ENCODE results near the gene NLRC5. TPM values are rescaled to one million over a fixed set of nuclear protein-coding genes. Genes with fewer than 3 reads are reported as not detected.
"Not testable (repeated sequence)": the region's sequence is repeated elsewhere in the genome, so short reads cannot be mapped to it uniquely, and the experiment has no call there.

The NLRC5 gene
- total and polyA plus RNA-seq, 7 experiments from 2014 or later, result 76.0 to 615 (median 392) TPM

DNA sequence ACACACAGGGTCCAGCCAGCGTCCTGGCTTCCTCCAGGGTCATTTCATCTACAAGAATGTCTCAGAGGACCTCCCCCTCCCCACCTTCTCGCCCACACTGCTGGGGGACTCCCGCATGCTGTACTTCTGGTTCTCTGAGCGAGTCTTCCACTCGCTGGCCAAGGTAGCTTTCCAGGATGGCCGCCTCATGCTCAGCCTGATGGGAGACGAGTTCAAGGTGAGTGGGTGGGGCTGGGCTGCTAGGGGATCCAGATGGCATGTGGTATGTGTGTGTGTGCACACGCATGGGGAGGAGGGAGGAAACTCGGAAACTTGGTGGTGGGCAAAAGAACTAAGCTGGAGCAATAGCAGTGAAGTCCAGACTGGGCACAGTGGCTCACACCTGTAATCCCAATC lies 16.1 kb upstream of the NLRC5 start:
- peak overlapping the region in 2 of 9 donors; percentile 58 to 84 for H3K27ac Mint-ChIP-seq
- intact Hi-C loops (cut with micrococcal nuclease), result no loop called here
- Histone ChIP-seq H3K36me3 (ENCODE audit: control insufficient read depth in 2 of 3, insufficient read depth in 3 of 3, low read length in 3 of 3) (no peaks in the 10 kb centered on the region), H3K27ac (ENCODE audit: low read depth, low read length) (no peak overlapping the region), H3K4me3 (ENCODE audit: low read length) (no peak overlapping the region), H3K27me3 (ENCODE audit: control insufficient read depth in 2 of 2, insufficient read depth in 2 of 2, low read length in 2 of 2) (no peaks in the 10 kb centered on the region), H3K4me1 (ENCODE audit: control insufficient read depth in 2 of 2, insufficient read depth in 2 of 2, low read length in 2 of 2) (peaks cover 9 to 16% of the 10 kb centered on the region in 2 donors), H3K9me3 (ENCODE audit: control insufficient read depth in 2 of 3, low read length in 3 of 3) (no peaks in the 10 kb centered on the region)
- H3K9me3 Mint-ChIP-seq, result peaks cover 0 to 1% (median 0%) of the 10 kb centered on the region in 11 donors
- ChIA-PET CTCF (interaction anchor here (1.2 to 1.6 kb wide), 2 partner anchors 10 to 11 kb away, joined by 5 to 6 read pairs; no protein-coding TSS in a partner anchor), POLR2A (interaction anchor here (0.7 to 4.3 kb wide), 3 partner anchors 9 to 103 kb away, joined by 3 to 26 read pairs (median 3); partner anchors contain the start of gene NLRC5)
- H3K36me3 Mint-ChIP-seq, result peaks cover 0 to 4% (median 0%) of the 10 kb centered on the region in 5 donors
- peaks cover 19 to 48% (median 44%) of the 10 kb centered on the region in 7 donors for H3K4me1 Mint-ChIP-seq
- H3K4me3 Mint-ChIP-seq, result peak overlapping the region in 1 of 10 donors; percentile 23
- no peaks in the 10 kb centered on the region for H3K27me3 Mint-ChIP-seq
- DNase-seq, result no peak
- no peak for ATAC-seq

DNA sequence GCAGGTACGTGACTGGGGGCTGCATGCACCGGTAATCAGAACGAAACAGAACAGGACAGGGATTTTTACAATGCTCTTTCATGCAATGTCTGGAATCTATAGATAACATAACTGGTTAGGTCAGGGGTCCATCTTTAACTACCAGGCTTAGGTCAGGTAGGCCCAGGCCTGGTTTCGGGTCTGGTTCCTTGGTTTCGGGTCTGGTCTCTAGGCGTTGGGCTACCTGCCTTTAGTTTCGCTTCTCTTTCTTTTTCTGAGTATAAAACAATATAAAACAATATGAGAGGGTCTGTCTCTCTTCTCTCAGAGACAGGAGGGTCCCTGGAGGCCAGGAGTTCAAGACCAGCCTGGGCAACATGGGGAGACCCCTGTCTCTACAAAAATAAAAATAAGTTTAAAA lies 15.5 kb upstream of the NLRC5 start:
- intact Hi-C loops (cut with micrococcal nuclease); H3K9me3 ChIP-seq (ENCODE audit: control insufficient read depth in 2 of 3, low read length in 3 of 3); H3K9me3 Mint-ChIP-seq; H3K27ac ChIP-seq (ENCODE audit: low read depth, low read length); ATAC-seq; H3K36me3 Mint-ChIP-seq; H3K27me3 ChIP-seq (ENCODE audit: control insufficient read depth in 2 of 2, insufficient read depth in 2 of 2, low read length in 2 of 2); H3K4me3 ChIP-seq (ENCODE audit: low read length); H3K27me3 Mint-ChIP-seq; H3K36me3 ChIP-seq (ENCODE audit: control insufficient read depth in 2 of 3, insufficient read depth in 3 of 3, low read length in 3 of 3); DNase-seq: not testable (repeated sequence)
- POLR2A ChIA-PET, result interaction anchor here (1.1 kb wide), 1 partner anchor 9 kb away, joined by 3 read pairs; no protein-coding TSS in a partner anchor
- H3K4me1 ChIP-seq (ENCODE audit: control insufficient read depth in 2 of 2, insufficient read depth in 2 of 2, low read length in 2 of 2), result peaks cover 9 to 16% of the 10 kb centered on the region in 2 donors
- peak overlapping the region in 3 of 10 donors; percentile 13 to 36 (median 23) for H3K4me3 Mint-ChIP-seq
- peaks cover 19 to 48% (median 43%) of the 10 kb centered on the region in 7 donors for H3K4me1 Mint-ChIP-seq
- H3K27ac Mint-ChIP-seq, result peak overlapping the region in 5 of 9 donors; percentile 2 to 84 (median 58)
- CTCF ChIA-PET, result interaction anchor here (1.6 kb wide), 1 partner anchor 10 kb away, joined by 5 read pairs; no protein-coding TSS in a partner anchor

DNA sequence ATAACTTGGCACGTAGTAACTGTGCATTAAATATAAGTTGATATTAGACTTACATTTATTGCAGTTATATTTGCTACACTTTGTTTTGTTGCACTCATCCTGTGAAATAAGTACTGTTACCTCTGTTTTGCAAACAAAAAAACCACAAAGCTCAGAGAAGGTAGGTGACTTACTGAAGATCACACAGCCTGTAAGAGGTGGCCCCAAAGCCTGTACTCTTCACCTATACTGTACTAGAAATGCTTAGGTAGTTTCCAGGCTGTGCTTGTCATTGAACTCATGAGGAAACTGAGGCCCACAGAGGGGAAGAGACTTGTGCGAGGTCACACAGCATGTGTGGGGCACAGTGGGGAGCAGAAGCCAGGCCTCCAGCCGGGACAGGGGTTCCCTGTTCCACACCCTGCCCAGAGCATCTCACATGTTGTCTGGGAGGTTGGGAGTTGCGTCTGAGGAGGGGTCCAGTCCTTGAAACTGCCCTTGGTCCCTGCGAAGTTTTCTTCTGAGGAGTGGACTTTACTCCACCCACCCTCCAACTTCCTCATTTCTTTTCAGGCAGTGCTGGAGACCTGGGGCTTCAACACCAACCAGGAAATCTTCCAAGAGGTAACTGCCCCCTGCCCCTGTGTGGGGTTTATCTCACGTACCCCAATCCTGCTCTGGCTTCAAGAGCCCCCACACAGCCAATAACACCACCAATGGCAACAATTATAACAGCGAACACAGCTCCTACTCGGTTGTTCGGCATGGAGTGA lies 14.6 kb upstream of the NLRC5 start:
- Mint-ChIP-seq H3K27ac (peak overlapping the region in 4 of 9 donors; percentile 38 to 84 (median 64)), H3K9me3 (peaks cover 0 to 1% (median 0%) of the 10 kb centered on the region in 11 donors), H3K4me3 (peak overlapping the region in 3 of 10 donors; percentile 12 to 36 (median 26)), H3K27me3 (no peaks in the 10 kb centered on the region), H3K36me3 (peaks cover 0 to 4% (median 0%) of the 10 kb centered on the region in 5 donors), H3K4me1 (peaks cover 19 to 48% (median 43%) of the 10 kb centered on the region in 7 donors)
- H3K27ac ChIP-seq (ENCODE audit: low read depth, low read length), result no peak overlapping the region
- POLR2A ChIA-PET, result interaction anchor here (1.1 to 2.2 kb wide), 4 partner anchors 8 to 58 kb away, joined by 3 to 6 read pairs (median 4); partner anchors contain the start of gene NLRC5
- CTCF ChIA-PET, result interaction anchor here (0.8 to 1.1 kb wide), 3 partner anchors 10 to 15 kb away, joined by 3 read pairs; partner anchors contain the start of gene NLRC5
- peaks cover 9 to 16% of the 10 kb centered on the region in 2 donors for H3K4me1 ChIP-seq (ENCODE audit: control insufficient read depth in 2 of 2, insufficient read depth in 2 of 2, low read length in 2 of 2)
- DNase-seq (no peak), ATAC-seq (peak; percentile 41)
- no peaks in the 10 kb centered on the region for H3K27me3 ChIP-seq (ENCODE audit: control insufficient read depth in 2 of 2, insufficient read depth in 2 of 2, low read length in 2 of 2)
- intact Hi-C loops (cut with micrococcal nuclease), result no loop called here
- H3K4me3 ChIP-seq (ENCODE audit: low read length), result no peak overlapping the region
- no peaks in the 10 kb centered on the region for H3K9me3 ChIP-seq (ENCODE audit: control insufficient read depth in 2 of 3, low read length in 3 of 3)
- no peaks in the 10 kb centered on the region for H3K36me3 ChIP-seq (ENCODE audit: control insufficient read depth in 2 of 3, insufficient read depth in 3 of 3, low read length in 3 of 3)

DNA sequence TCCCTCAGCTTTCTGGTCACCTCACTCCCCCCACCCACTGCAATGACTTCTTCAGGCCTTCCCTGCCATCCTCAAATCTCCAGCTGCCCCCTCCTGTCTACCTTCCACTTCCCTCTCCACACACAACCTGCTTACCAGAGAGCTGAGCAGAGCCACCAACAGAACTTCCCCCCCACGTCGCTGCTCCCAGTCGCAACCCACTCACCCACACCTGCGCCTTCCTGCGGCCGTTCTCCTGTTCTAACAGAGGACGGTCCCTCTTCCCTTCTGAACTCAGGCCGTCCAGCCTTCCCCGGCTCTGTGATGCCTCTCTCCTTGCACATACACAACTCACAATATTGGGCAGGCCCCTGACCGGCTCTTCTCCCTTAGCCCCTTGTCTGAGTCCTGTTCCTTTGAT lies 13.6 kb upstream of the NLRC5 start:
- Histone ChIP-seq H3K36me3 (ENCODE audit: control insufficient read depth in 2 of 3, insufficient read depth in 3 of 3, low read length in 3 of 3) (no peaks in the 10 kb centered on the region), H3K27ac (ENCODE audit: low read depth, low read length) (no peak overlapping the region), H3K9me3 (ENCODE audit: control insufficient read depth in 2 of 3, low read length in 3 of 3) (no peaks in the 10 kb centered on the region), H3K4me3 (ENCODE audit: low read length) (no peak overlapping the region), H3K4me1 (ENCODE audit: control insufficient read depth in 2 of 2, insufficient read depth in 2 of 2, low read length in 2 of 2) (peaks cover 9 to 16% of the 10 kb centered on the region in 2 donors), H3K27me3 (ENCODE audit: control insufficient read depth in 2 of 2, insufficient read depth in 2 of 2, low read length in 2 of 2) (no peaks in the 10 kb centered on the region)
- Mint-ChIP-seq H3K27me3 (no peaks in the 10 kb centered on the region), H3K4me3 (peak overlapping the region in 6 of 10 donors; percentile 13 to 66 (median 51)), H3K27ac (peak overlapping the region in 8 of 9 donors; percentile 41 to 70 (median 56)), H3K9me3 (peaks cover 0 to 1% (median 0%) of the 10 kb centered on the region in 11 donors), H3K36me3 (peaks cover 0 to 4% (median 0%) of the 10 kb centered on the region in 5 donors), H3K4me1 (peaks cover 19 to 58% (median 50%) of the 10 kb centered on the region in 7 donors)
- ATAC-seq (no peak), DNase-seq (no peak)
- CTCF ChIA-PET, result interaction anchor here (0.8 to 1.1 kb wide), 3 partner anchors 9 to 14 kb away, joined by 3 read pairs; partner anchors contain the start of gene NLRC5
- POLR2A ChIA-PET, result interaction anchor here (1.1 to 2.2 kb wide), 5 partner anchors 10 to 57 kb away, joined by 3 to 6 read pairs (median 3); partner anchors contain the start of gene NLRC5
- intact Hi-C loops (cut with micrococcal nuclease), result no loop called here

DNA sequence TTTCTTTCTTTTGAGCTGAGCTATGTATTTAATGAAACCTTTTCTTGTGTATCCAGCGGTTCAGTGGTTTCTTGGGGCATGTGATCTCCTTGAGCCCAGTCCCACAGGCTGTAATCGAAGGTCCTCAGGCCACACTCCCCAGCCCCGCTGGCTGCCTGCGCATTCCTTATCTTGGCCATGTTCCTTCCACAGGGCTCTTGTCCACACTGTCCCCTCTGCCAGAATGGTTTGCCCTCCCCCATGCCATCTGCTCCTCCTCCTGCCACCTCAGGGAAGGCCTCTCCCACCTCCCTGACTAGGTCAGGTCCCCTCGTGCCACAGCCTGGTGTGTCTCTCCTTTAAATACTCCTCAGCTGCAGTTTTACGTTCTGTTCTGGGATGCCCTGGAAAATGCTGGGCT lies 12.1 kb upstream of the NLRC5 start:
- H3K27me3 Mint-ChIP-seq, result no peaks in the 10 kb centered on the region
- no peak overlapping the region for H3K4me3 ChIP-seq (ENCODE audit: low read length)
- H3K27ac Mint-ChIP-seq, result peak overlapping the region in 4 of 9 donors; percentile 15 to 86 (median 74)
- no peaks in the 10 kb centered on the region for H3K27me3 ChIP-seq (ENCODE audit: control insufficient read depth in 2 of 2, insufficient read depth in 2 of 2, low read length in 2 of 2)
- DNase-seq (no peak), ATAC-seq (no peak)
- intact Hi-C loops (cut with micrococcal nuclease), result no loop called here
- peaks cover 32 to 66% (median 59%) of the 10 kb centered on the region in 7 donors for H3K4me1 Mint-ChIP-seq
- H3K9me3 Mint-ChIP-seq, result peaks cover 0 to 1% (median 0%) of the 10 kb centered on the region in 11 donors
- H3K9me3 ChIP-seq (ENCODE audit: control insufficient read depth in 2 of 3, low read length in 3 of 3), result no peaks in the 10 kb centered on the region
- H3K4me3 Mint-ChIP-seq, result peak overlapping the region in 1 of 10 donors; percentile 42
- ChIA-PET CTCF (interaction anchor here (1.0 to 2.3 kb wide), 2 partner anchors 9 to 13 kb away, joined by 3 to 5 read pairs; no protein-coding TSS in a partner anchor), POLR2A (interaction anchor here (1.3 to 2.6 kb wide), 3 partner anchors 8 to 11 kb away, joined by 3 to 14 read pairs (median 3); partner anchors contain the start of gene NLRC5)
- peaks cover 14 to 16% of the 10 kb centered on the region in 2 donors for H3K4me1 ChIP-seq (ENCODE audit: control insufficient read depth in 2 of 2, insufficient read depth in 2 of 2, low read length in 2 of 2)
- peaks cover 0 to 12% (median 5%) of the 10 kb centered on the region in 5 donors for H3K36me3 Mint-ChIP-seq
- no peak overlapping the region for H3K27ac ChIP-seq (ENCODE audit: low read depth, low read length)
- peaks cover 0 to 7% (median 0%) of the 10 kb centered on the region in 3 experiments for H3K36me3 ChIP-seq (ENCODE audit: control insufficient read depth in 2 of 3, insufficient read depth in 3 of 3, low read length in 3 of 3)

- no peaks in the 10 kb centered on the region for H3K27me3 Mint-ChIP-seq
- Histone ChIP-seq H3K36me3 (ENCODE audit: control insufficient read depth in 2 of 3, insufficient read depth in 3 of 3, low read length in 3 of 3) (peaks cover 0 to 9% (median 0%) of the 10 kb centered on the region in 3 experiments), H3K4me3 (ENCODE audit: low read length) (no peak overlapping the region), H3K9me3 (ENCODE audit: control insufficient read depth in 2 of 3, low read length in 3 of 3) (no peaks in the 10 kb centered on the region), H3K27me3 (ENCODE audit: control insufficient read depth in 2 of 2, insufficient read depth in 2 of 2, low read length in 2 of 2) (no peaks in the 10 kb centered on the region), H3K27ac (ENCODE audit: low read depth, low read length) (no peak overlapping the region), H3K4me1 (ENCODE audit: control insufficient read depth in 2 of 2, insufficient read depth in 2 of 2, low read length in 2 of 2) (peaks cover 12 to 21% of the 10 kb centered on the region in 2 donors)
- H3K4me3 Mint-ChIP-seq, result no peak overlapping the region
- ATAC-seq (no peak), DNase-seq (no peak)
- H3K36me3 Mint-ChIP-seq, result peaks cover 0 to 18% (median 5%) of the 10 kb centered on the region in 5 donors
- H3K4me1 Mint-ChIP-seq, result peaks cover 39 to 71% (median 66%) of the 10 kb centered on the region in 7 donors
- H3K27ac Mint-ChIP-seq, result peak overlapping the region in 4 of 9 donors; percentile 42 to 86 (median 61)
- ChIA-PET POLR2A (interaction anchor here (1.3 to 2.6 kb wide), 2 partner anchors 10 to 12 kb away, joined by 3 to 14 read pairs; partner anchors contain the start of gene NLRC5), CTCF (interaction anchor here (2.3 kb wide), 1 partner anchor 13 kb away, joined by 5 read pairs; no protein-coding TSS in a partner anchor)
- intact Hi-C loops (cut with micrococcal nuclease), result no loop called here
- H3K9me3 Mint-ChIP-seq, result peaks cover 0 to 1% (median 0%) of the 10 kb centered on the region in 11 donors
Observed at GRCh38 chr16:56977823-56978430, 11.4 kb upstream of the NLRC5 start.
